ENCODE results near the gene CSMD2. TPM values are rescaled to one million over a fixed set of nuclear protein-coding genes. Genes with fewer than 3 reads are reported as not detected.

CSMD2 gene
- total and polyA plus RNA-seq, 2 of the 4 experiments (the other 2 are of a cell fraction): under 0.01 to 0.36 TPM

GRCh38 chr1:33719771-33720670 is 445.0 kb downstream of the CSMD2 start:
- no peak overlapping the region for H2BK20ac ChIP-seq (ENCODE audit: low read depth, low read length)

More at GRCh38 chr1:33719771-33720670, 445.0 kb downstream of the CSMD2 start:
- CTCF ChIA-PET: no interaction called here
- Histone ChIP-seq H3K23ac (ENCODE audit: low read depth, low read length) (no peak overlapping the region), H3K36me3 (ENCODE audit: control insufficient read depth, insufficient read depth, low read length) (no peaks in the 10 kb centered on the region), H3K9me3 (ENCODE audit: control insufficient read depth, insufficient read depth, low read length) (peaks cover 4% of the 10 kb centered on the region; the same call in 1 of the 2 replicates), H3K18ac (ENCODE audit: low read depth, low read length) (no peak overlapping the region), H3K9ac (ENCODE audit: low read depth, low read length) (no peak overlapping the region), H3K56ac (ENCODE audit: extremely low read depth, insufficient read depth, low read length) (no peak overlapping the region), H2BK5ac (ENCODE audit: low read depth, low read length, poor library complexity, severe bottlenecking) (no peak overlapping the region), H2AFZ (replicated peaks; ENCODE audit: low read length, poor library complexity) (no peak overlapping the region), H4K5ac (ENCODE audit: low read depth, low read length) (no peak overlapping the region), H4K20me1 (ENCODE audit: insufficient read depth, low read length) (no peaks in the 10 kb centered on the region), H2BK120ac (ENCODE audit: low read depth, low read length) (no peak overlapping the region), H3K27ac (ENCODE audit: insufficient read depth, low read length) (no peak overlapping the region), H3K4me3 (ENCODE audit: insufficient read depth, low read depth, low read length) (no peak overlapping the region), H3K27me3 (ENCODE audit: control insufficient read depth, insufficient read depth, low read length) (no peaks in the 10 kb centered on the region), H3K4ac (ENCODE audit: low read depth, low read length) (no peak overlapping the region), H3K4me2 (ENCODE audit: low read depth, low read length) (no peak overlapping the region), H2BK15ac (ENCODE audit: low read depth, low read length) (no peak overlapping the region), H3K14ac (replicated peaks; ENCODE audit: low read depth, low read length) (no peak overlapping the region), H3K79me1 (ENCODE audit: low read depth in 1 of 2, low read length in 2 of 2) (no peaks in the 10 kb centered on the region), H4K8ac (ENCODE audit: low read depth in 2 of 2, low read length in 2 of 2) (no peak overlapping the region), H2AK5ac (ENCODE audit: low read depth, low read length) (no peak overlapping the region), H3K4me1 (ENCODE audit: control insufficient read depth, insufficient read depth, low read length) (no peaks in the 10 kb centered on the region), H2AK9ac (replicated peaks; ENCODE audit: low read depth, low read length, poor library complexity) (no peak overlapping the region), H4K91ac (ENCODE audit: insufficient read depth, low read depth, low read length) (no peak overlapping the region), H3K9me1 (ENCODE audit: insufficient read depth, low read length) (no peaks in the 10 kb centered on the region)
- no TSS peak for BruUV-seq (replicated peaks)
- dilution Hi-C loops (cut with HindIII; ENCODE audit: low sequenced_read_pairs, unreplicated experiment) (no loop called here), intact Hi-C loops (cut with micrococcal nuclease) (no loop called here), in situ Hi-C loops (cut with MboI; ENCODE audit: low sequenced_read_pairs) (no loop called here)
- ATAC-seq (ENCODE audit: low read depth) (no peak), DNase-seq (peak; percentile 2)
- TF ChIP-seq MXI1 (IDR thresholded peaks at IDR 0.05; ENCODE audit: borderline replicate concordance, low read depth, low read length) (no peak), BHLHE40 (IDR thresholded peaks at IDR 0.05; ENCODE audit: low read depth, low read length) (no peak), POLR2A (IDR thresholded peaks at IDR 0.05; ENCODE audit: low read depth, low read length) (no peak), SMC3 (IDR thresholded peaks at IDR 0.05; ENCODE audit: low read depth, low read length) (no peak), CHD1 (IDR thresholded peaks at IDR 0.05; ENCODE audit: low read depth, low read length) (no peak), FOS (IDR thresholded peaks at IDR 0.05; ENCODE audit: low read depth, low read length) (no peak)
- 43% methylated on average over 3 of the region's 8 CpGs; no CpG with 5 or more reads in 1 of the 2 experiments for WGBS, 2 experiments (ENCODE audit: extremely low coverage in 2 of 2, insufficient read length in 1 of 2)
- POLR2A ChIA-PET (ENCODE audit: unreplicated experiment): no interaction called here
